ENCODE measurements around the gene SCP2D1.

SCP2D1 gene

GRCh38 chr20:18788021-18788420, 25.6 kb upstream of the SCP2D1 start:
- Histone ChIP-seq H3K4me3 (no peak overlapping the region), H3K4me2 (no peak overlapping the region), H3K9me3 (replicated peaks in 1 of 11) (peaks cover 3 to 22% (median 11%) of the 10 kb centered on the region in 11 experiments; a peak in 13 of 22 replicates), H4K20me1 (no peaks in the 10 kb centered on the region), H3K27ac (no peak overlapping the region), H3K9ac (no peak overlapping the region), H3K27me3 (no peaks in the 10 kb centered on the region), H3K4me1 (0 out of 20 replicates have a peak, but pooled peaks cover 0 to 5% (median 0%) of the 10 kb centered on the region in 10 experiments), H3K36me3 (no peaks in the 10 kb centered on the region)
- TF ChIP-seq Cebpa-rat (IDR thresholded peaks at IDR 0.05), result no peak

GRCh38 chr20:18790787-18791186, 22.8 kb upstream of the SCP2D1 start:
- no peaks in the 10 kb centered on the region for H4K20me1 ChIP-seq
- no peaks in the 10 kb centered on the region for H3K27me3 ChIP-seq
- H3K36me3 ChIP-seq, result no peaks in the 10 kb centered on the region
- H3K9me3 ChIP-seq (replicated peaks in 1 of 11), result peaks cover 3 to 22% (median 11%) of the 10 kb centered on the region in 11 experiments; a peak in 13 of 22 replicates
- no peak overlapping the region for H3K27ac ChIP-seq
- H3K4me2 ChIP-seq, result no peak overlapping the region
- TF ChIP-seq Cebpa-rat (IDR thresholded peaks at IDR 0.05), result no peak
- peaks cover 7 to 13% (median 11%) of the 10 kb centered on the region in 10 experiments; a peak in 19 of 20 replicates for H3K4me1 ChIP-seq
- no peak overlapping the region for H3K4me3 ChIP-seq
- no peak overlapping the region for H3K9ac ChIP-seq

- H4K20me1 ChIP-seq, result no peaks in the 10 kb centered on the region
- no peak for TF ChIP-seq Cebpa-rat (IDR thresholded peaks at IDR 0.05)
- no peaks in the 10 kb centered on the region for H3K27me3 ChIP-seq
- H3K36me3 ChIP-seq, result no peaks in the 10 kb centered on the region
- H3K4me2 ChIP-seq, result peak overlapping the region; percentile 81 to 95 (median 87)
- peak overlapping the region; percentile 64 to 81 (median 74) for H3K4me3 ChIP-seq
- peak overlapping the region; percentile 79 to 94 (median 86) for H3K27ac ChIP-seq
- H3K4me1 ChIP-seq, result peaks cover 7 to 13% (median 11%) of the 10 kb centered on the region in 10 experiments; a peak in 19 of 20 replicates
- peak overlapping the region; percentile 77 to 92 (median 85) for H3K9ac ChIP-seq
- H3K9me3 ChIP-seq (replicated peaks in 1 of 11), result peaks cover 0 to 8% (median 0%) of the 10 kb centered on the region in 11 experiments; a peak in 2 of 22 replicates
Observed at GRCh38 chr20:18793625-18794427, 19.8 kb upstream of the SCP2D1 start.

GRCh38 chr20:18794428-18794787, 19.2 kb upstream of the SCP2D1 start:
- peak overlapping the region; percentile 64 to 81 (median 74) for H3K4me3 ChIP-seq

GRCh38 chr20:18795366-18795765, 18.2 kb upstream of the SCP2D1 start:
- H3K27me3 ChIP-seq, result no peaks in the 10 kb centered on the region

More at GRCh38 chr20:18794428-18794787, 19.2 kb upstream of the SCP2D1 start:
- Histone ChIP-seq H3K36me3 (no peaks in the 10 kb centered on the region), H3K4me2 (peak overlapping the region; percentile 81 to 95 (median 87)), H3K27ac (peak overlapping the region; percentile 79 to 94 (median 86)), H3K9me3 (replicated peaks in 1 of 11) (peaks cover 0 to 8% (median 0%) of the 10 kb centered on the region in 11 experiments; a peak in 2 of 22 replicates), H3K4me1 (peaks cover 7 to 13% (median 11%) of the 10 kb centered on the region in 10 experiments; a peak in 19 of 20 replicates), H3K27me3 (no peaks in the 10 kb centered on the region), H4K20me1 (no peaks in the 10 kb centered on the region), H3K9ac (peak overlapping the region; percentile 77 to 92 (median 85))
- no peak for TF ChIP-seq Cebpa-rat (IDR thresholded peaks at IDR 0.05)

GRCh38 chr20:18796282-18796833, 17.2 kb upstream of the SCP2D1 start:
- Histone ChIP-seq H3K27me3 (no peaks in the 10 kb centered on the region), H3K4me2 (no peak overlapping the region), H3K4me3 (no peak overlapping the region), H3K9me3 (replicated peaks in 1 of 11) (peaks cover 0 to 8% (median 0%) of the 10 kb centered on the region in 11 experiments; a peak in 2 of 22 replicates), H3K36me3 (no peaks in the 10 kb centered on the region), H3K9ac (no peak overlapping the region), H3K4me1 (peaks cover 7 to 12% (median 11%) of the 10 kb centered on the region in 10 experiments; a peak in 19 of 20 replicates), H3K27ac (no peak overlapping the region), H4K20me1 (no peaks in the 10 kb centered on the region)
- no peak for TF ChIP-seq Cebpa-rat (IDR thresholded peaks at IDR 0.05)

More at GRCh38 chr20:18795366-18795765, 18.2 kb upstream of the SCP2D1 start:
- Histone ChIP-seq H3K4me3 (no peak overlapping the region), H3K4me2 (peak overlapping the region in 9 of 11 experiments; percentile 81 to 95 (median 87); a peak in 10 of 22 replicates), H3K4me1 (peaks cover 7 to 13% (median 11%) of the 10 kb centered on the region in 10 experiments; a peak in 19 of 20 replicates), H3K27ac (no peak overlapping the region), H3K9ac (no peak overlapping the region), H3K36me3 (no peaks in the 10 kb centered on the region), H4K20me1 (no peaks in the 10 kb centered on the region), H3K9me3 (replicated peaks in 1 of 11) (peaks cover 0 to 8% (median 0%) of the 10 kb centered on the region in 11 experiments; a peak in 2 of 22 replicates)
- no peak for TF ChIP-seq Cebpa-rat (IDR thresholded peaks at IDR 0.05)

GRCh38 chr20:18801516-18801915, 12.1 kb upstream of the SCP2D1 start:
- Histone ChIP-seq H3K4me2 (no peak overlapping the region), H3K27me3 (no peaks in the 10 kb centered on the region), H3K9me3 (replicated peaks in 1 of 11) (peaks cover 0 to 22% (median 13%) of the 10 kb centered on the region in 11 experiments; a peak in 14 of 22 replicates)

GRCh38 chr20:18802012-18802634, 11.5 kb upstream of the SCP2D1 start:
- no peak for TF ChIP-seq Cebpa-rat (IDR thresholded peaks at IDR 0.05)
- no peaks in the 10 kb centered on the region for H4K20me1 ChIP-seq
- H3K36me3 ChIP-seq, result no peaks in the 10 kb centered on the region
- H3K9ac ChIP-seq, result no peak overlapping the region
- peaks cover 0 to 22% (median 13%) of the 10 kb centered on the region in 11 experiments; a peak in 14 of 22 replicates for H3K9me3 ChIP-seq (replicated peaks in 1 of 11)
- no peaks in the 10 kb centered on the region for H3K27me3 ChIP-seq
- no peak overlapping the region for H3K4me3 ChIP-seq
- H3K4me2 ChIP-seq, result no peak overlapping the region
- H3K4me1 ChIP-seq, result peaks cover 0 to 21% (median 10%) of the 10 kb centered on the region in 10 experiments; a peak in 12 of 20 replicates
- no peak overlapping the region for H3K27ac ChIP-seq

More at GRCh38 chr20:18801516-18801915, 12.1 kb upstream of the SCP2D1 start:
- Histone ChIP-seq H3K36me3 (no peaks in the 10 kb centered on the region), H4K20me1 (no peaks in the 10 kb centered on the region), H3K9ac (no peak overlapping the region), H3K4me1 (peaks cover 0 to 21% (median 10%) of the 10 kb centered on the region in 10 experiments; a peak in 12 of 20 replicates), H3K4me3 (no peak overlapping the region), H3K27ac (no peak overlapping the region)
- TF ChIP-seq Cebpa-rat (IDR thresholded peaks at IDR 0.05), result no peak
